Hematopoietic multipotent progenitor cell treated with erythropoietin and hydrocortisone succinate and interleukin-3 and kit ligand, for 6 days (in vitro differentiated cells): ENCODE measurements around the gene UNC5A.

Experiments used
- DNase-seq: peaks from one replicate; pipeline ENCODE4 v3.0.0-alpha.2; 2015

UNC5A gene

DNA sequence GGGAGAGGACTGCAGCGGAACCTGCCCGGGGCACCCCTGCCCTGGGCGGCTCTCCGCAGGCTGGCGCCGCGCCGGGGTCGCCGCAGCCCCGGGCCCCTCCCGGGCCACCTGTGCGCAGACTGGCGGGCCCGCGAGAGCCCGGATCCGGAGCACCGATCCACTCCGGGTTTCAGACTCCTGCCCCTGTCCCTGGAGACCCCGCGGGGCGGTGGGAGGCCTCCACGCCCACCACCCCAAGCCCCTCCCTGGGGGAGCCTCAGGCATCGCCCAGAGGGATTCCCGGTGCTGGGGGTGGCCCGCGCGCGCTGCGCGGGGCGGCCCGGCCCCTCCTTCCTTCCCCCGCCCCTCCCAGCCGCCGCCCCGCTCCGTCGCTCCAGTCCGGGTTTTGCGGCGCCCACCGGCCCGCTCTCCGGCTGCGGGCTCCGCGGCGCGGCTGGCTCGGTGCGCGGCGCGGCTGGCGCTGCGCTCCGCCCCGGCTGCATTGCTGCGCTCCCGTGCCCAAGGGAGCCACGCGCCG is at the start of gene UNC5A:
TSS of gene UNC5A (plus strand) at position 479 of the 517 bp plus-strand sequence. CDS start 192 bp downstream, outside the sequence.
- peak; percentile 52 for DNase-seq

DNA sequence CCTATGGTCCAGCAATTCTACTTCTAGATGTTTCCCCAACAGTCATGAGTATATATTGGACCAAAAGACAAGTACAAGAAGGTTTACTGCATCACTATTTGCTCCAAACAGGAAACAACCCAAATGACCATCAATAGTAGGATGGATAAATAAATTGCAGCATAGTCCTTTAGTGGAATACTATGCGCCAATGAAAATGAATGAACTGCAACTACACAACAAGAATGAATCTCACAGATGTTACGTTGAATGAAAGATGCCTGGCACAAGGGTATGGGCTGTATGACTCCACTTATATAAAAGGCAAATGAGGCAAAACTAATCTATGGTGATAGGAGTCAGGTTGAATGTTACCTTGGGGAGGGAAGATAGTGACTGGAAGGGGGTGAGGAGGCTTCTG is 48.6 kb upstream of the UNC5A start:
- DNase-seq: no peak

DNA sequence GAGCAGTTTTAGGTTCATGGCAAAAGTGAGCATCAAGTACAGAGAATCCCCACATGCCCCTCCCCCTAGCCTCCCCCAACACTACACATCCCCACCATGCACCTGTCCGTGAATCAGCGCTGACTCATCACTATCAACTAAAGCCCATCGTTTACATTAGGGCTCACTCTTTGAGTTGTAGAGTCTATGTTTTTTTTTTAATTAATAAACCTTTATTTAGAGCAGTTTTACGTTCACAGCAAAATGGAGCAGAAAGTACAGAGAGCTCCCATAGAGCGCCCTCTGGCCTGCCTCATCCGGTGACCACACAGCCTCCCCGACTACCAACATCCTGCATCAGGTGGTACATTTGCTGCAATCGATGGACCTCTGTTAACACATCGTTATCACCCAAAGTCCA is 47.9 kb upstream of the UNC5A start:
- no peak for DNase-seq

GRCh38 chr5:176765687-176766086 is 44.7 kb upstream of the UNC5A start:
- DNase-seq: no peak

- DNase-seq: no peak
Observed at GRCh38 chr5:176768174-176768970, 42.0 kb upstream of the UNC5A start.

GRCh38 chr5:176769911-176770310 is 40.4 kb upstream of the UNC5A start:
- DNase-seq: no peak

GRCh38 chr5:176770431-176770830 is 39.9 kb upstream of the UNC5A start:
- DNase-seq: no peak

DNA sequence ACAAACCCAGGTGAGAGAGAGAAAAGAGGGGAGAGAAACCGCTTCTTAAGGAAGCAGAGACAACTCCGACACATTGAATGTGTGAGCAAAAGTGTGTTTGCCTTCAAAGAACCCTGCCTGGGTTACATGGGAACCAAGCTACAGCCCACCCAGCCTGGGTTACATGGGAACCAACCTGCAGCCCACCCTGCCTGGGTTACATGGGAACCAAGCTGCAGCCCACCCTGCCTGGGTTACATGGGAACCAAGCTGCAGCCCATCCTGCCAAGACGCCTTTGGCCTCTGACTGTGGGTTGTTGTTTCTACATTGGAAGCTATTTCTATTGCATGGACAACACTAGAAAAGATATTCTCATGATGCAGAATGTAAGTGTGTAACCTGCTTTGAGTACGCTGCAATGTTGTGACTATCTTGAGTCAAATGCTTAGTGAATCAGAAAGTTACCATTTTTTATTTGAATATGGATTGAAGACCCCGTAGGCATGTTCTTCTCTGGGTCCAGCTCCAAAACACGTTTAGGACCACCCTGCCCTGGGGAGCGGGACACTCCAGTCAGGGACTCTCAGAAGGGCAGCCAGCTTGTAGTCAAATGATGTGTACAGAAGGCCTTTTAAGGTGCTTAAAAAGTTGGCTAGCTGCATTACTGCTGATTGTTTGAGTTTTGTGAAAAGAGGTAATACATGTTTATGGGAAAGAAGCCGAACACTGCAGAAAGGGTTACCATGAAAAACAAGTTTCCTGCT is 39.1 kb upstream of the UNC5A start:
- DNase-seq: no peak

- no peak for DNase-seq
Observed at GRCh38 chr5:176772271-176773210, 37.8 kb upstream of the UNC5A start.

GRCh38 chr5:176773408-176774035 is 36.8 kb upstream of the UNC5A start:
- DNase-seq: no peak

GRCh38 chr5:176774216-176775171 is 35.9 kb upstream of the UNC5A start:
- no peak for DNase-seq

- no peak for DNase-seq
Observed at GRCh38 chr5:176775409-176775808, 35.0 kb upstream of the UNC5A start.

DNA sequence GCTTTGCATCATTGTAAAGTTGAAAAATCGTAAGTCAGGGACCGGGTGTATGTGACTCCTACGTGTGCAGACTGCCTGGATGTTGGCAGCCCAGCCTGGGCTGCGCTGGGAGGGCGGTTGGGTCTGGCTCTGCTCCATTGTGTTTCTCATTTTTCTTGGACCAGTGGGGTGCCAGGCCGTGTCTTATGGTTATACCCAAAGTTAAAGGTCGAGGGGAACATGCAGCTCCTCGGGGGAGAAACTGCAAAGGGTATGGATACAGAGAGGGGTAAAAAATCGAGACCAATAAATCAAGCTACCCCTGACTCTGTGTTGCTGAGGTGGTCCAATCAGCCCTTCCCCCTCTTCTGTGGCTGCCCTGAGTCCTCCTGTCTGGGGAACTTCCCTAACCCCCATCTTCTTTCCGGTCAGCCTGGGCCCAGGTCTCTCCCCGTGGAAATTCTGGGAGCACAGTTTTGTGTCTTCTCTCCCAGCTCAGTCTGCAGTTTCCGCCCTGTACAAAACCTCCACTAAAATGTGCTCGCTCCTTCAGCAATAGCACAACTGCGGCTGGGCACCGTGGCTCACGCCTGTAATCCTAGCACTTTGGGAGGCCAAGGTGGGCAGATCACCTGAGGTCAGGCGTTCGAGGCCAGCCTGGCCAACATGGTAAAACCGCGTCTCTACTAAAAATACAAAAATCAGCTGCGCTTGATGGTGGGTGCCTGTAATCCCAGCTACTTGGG is 34.1 kb upstream of the UNC5A start:
- DNase-seq: no peak

GRCh38 chr5:176776916-176777315 is 33.4 kb upstream of the UNC5A start:
- no peak for DNase-seq

GRCh38 chr5:176778921-176779465 is 31.4 kb upstream of the UNC5A start:
- no peak for DNase-seq

DNA sequence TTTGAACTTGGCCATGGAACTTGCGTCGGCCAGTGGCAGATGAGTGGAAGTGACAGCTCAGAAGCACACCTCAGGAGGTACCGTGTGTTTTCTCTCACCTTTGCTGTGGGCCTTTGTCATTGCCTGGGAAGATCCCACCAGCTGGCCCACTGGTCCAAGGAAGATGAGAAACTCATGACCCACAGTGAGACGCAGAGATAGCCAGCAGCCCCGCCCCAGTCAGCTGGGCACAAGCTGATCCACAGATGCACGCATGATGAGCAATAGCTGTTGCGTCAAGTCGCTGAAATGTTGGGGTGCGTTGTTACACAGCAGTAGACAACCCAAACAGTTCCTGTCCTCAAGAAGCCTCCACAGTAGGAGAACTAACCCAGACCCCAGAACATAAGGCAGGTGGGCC is 30.8 kb upstream of the UNC5A start:
- DNase-seq: no peak

DNA sequence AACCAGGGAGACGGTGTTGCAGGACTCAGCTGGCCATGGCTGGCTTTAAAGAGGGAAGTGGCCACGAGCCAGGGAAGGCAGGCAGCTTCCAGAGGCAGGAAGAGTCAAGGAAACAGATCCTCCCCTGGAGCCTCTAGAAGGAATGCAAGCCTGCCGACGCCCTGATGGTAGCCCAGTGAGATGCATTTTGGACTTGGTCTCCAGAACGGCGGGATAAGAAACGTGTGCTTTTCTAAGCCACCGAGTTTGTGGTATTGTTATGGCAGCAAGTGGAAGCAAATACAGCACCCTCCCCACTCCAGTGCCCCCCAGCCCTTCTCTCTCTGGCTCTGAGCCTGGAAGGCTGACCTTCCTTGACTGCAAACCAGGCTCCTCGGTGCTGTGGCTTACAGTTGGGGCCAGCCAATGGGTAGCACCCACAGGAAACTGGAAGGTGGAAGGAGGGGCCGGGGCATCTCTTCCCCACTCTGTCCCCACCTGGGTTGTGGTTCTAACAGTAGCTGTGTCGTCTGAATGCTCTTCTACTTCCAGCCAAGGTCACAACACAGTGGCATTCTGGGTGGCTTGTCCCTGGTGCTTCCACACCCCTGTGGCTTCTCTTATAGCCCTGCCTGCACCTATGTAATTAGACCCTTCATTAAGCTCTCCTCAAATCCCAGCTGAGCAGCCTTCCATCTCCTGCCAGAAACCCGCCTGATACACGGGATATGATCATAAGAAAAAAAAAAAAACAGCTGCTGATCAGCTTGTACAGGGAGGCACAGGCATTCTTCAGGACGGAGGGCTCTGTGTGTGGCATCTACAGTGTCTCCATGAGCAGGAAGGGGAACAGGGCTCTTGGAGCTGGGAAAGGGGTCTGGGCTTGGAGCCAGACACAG is 29.9 kb upstream of the UNC5A start:
- DNase-seq: no peak

DNA sequence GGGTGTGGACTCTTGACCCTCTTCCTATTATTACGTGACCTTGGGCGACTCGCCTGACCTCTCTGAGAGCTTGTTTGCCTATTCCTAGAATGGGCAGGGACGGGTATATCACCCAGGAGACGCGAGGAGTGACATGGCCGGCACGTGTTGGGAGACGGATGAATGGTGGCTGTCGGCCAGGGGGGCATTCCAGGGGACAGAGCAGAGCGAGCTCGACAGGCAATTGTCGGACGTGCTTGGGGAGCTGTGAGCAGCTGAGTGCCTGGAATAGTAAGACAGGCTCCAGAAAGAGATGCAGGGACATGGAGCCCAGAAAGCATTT is 29.3 kb upstream of the UNC5A start:
- DNase-seq: no peak
